Measurements from ENCODE around the gene NBAS.

The NBAS gene

DNA sequence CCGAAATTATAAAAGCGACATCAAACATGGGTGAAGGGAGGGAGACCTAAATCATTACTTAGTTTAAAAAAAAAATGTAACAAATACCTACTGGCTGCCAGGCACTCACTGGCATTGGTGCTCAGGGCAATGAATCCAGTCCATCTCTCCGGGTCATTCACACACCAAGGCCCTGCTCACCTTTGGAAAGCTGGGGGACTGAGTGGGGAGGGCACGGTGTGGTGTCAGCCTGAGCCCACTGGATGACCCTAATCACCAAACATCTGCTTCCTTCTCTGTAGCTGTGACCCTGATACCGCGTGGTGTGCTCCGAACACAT, 30.2 kb upstream of the NBAS start:
- DNase-seq (ENCODE audit: low read depth), result no peak

DNA sequence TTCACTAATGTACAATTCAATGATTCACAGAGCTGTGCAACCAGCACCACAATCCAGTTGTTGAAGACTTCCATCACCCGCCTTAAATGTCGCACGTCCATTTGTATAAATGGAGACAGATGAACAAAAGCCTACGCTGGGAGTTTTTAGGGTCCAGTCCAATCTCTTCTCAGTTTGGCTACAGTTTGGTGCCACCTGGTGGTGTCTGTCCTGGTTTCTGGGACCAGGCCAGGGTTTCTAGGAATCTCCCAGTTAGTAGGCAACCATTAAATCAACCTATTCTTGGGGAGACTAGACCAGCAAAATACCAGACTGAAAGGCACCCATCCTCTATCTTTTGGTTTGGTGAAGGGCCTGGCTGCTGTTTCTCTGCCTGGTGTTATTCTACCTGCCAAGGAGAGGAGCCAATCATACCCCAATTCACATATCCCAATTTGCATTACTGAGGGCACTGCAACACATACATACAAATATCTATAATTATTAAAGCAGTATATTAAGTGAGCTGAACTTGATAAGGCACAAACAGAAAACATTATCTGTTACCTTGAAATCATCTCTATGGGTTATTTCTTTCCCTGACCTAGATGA, 27.3 kb upstream of the NBAS start:
- peak; percentile 30 for DNase-seq (ENCODE audit: low read depth)

DNA sequence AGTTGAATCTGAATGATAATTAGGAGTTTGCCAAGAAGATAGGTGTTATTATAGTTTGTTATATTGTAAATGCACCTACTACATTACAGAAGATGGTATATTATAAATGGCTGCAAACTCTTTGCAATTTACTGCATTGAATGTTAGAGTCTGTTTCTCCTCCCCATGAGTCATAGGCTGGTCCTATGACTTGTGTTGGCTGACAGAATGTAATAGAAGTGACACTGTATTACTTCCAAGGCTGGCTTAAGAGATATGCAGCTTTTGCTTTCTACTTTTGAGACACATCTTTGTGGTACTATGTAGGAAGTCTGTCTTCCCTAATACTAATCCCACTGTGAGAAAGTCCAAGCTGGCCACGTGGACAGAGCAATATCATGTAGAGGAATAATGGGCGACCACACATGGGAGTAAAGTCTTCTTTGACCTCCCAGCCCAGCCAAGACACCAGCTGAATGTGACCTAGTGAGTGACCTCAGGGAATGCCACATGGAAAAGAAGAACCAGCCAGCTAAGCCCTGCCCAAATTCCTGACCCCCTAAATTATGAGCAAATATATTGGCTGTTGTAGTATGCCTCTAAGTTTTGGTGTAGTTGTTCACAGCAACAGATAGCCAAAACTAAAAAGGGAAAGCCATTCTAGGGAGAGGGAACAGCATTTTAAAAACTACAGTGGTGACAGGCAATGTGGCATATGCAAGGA, 23.8 kb upstream of the NBAS start:
- no peak for DNase-seq (ENCODE audit: low read depth)

DNA sequence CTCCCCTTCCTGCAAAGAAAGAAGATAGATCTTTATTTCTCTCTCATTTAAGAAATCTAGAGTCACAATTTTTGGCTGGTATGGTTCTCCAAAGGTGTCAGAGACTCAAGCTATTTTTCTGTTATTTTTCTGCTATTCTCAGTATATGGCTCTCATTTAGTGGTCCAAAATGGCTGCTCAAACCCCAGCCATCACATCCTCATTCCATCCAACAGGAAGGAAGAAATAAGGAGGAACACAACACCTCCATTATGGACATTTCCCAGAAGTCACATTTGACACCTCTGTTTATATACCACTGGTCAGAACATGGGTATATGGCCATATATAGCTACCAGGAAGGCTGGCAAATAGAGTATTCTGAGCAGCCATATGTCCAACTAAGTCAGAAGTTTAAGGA, 23.2 kb upstream of the NBAS start:
- no peak for DNase-seq (ENCODE audit: low read depth)

DNA sequence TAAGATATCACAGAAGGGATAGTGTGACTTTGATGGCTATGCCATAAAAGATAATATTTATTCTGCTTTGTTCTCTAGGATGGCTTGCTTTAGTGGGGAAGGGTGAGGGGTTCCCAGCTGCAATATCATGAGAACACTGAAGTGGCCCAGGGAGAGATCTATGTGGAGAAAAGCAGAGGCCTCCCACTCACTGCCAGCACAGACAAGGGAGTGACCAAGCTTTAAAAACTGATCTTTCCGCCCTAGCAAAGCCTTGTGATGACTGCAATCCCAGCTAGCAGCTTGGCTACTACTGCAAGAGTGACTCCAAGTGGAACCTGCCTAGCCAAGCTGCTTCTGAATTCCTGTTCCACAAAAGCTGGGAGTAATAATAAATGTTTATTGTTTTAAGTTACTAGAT, 22.7 kb upstream of the NBAS start:
- DNase-seq (ENCODE audit: low read depth), result no peak

DNA sequence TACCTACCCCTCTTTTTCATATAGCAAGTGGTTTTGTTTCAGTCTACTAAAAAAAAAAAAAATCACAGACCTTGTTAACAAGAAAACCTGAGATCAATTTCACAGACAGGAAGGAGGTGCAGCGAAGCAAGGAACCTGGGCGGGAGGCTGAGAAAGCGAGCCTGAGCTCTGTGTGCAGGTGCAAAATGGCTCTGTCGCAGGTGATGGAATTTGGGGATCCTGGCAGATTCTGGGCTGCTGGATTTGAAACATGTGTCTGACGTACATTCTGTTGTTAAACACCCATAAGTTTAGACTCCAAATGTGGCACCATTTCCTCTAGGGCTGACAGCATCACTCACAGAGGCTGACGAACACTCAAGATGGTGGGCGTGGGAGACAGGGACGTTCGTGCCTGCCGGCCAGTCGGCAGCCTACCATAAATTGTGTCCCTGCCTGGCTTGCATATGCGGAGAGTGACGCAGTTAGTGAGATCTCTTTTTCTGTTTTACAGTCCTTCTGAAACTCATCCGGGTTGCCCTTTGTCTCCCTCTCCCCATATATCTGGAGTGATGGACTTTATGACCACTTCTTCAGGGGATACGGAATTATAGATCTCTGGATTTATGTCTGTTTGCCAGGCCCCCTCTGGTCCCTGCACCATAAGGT, 21.7 kb upstream of the NBAS start:
- no peak for DNase-seq (ENCODE audit: low read depth)

DNA sequence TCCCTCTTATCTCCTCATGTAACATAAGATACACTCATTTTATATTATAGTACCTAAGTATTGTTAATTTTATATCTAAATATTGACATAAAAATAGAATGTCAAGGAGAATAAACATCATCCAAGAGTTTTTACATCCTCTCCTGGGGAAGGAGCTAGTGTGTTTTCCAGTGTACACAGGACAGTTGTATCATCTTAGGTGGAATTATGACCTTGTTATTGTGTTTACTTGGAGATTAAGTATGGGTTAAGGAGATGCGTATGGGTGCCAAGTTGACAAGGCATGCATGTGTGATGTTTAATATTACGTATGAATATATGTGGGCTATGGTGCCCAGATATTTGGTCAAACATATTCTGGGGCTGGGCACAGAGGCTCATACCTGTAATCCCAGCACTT, 19.3 kb upstream of the NBAS start:
- no peak for DNase-seq (ENCODE audit: low read depth)

DNA sequence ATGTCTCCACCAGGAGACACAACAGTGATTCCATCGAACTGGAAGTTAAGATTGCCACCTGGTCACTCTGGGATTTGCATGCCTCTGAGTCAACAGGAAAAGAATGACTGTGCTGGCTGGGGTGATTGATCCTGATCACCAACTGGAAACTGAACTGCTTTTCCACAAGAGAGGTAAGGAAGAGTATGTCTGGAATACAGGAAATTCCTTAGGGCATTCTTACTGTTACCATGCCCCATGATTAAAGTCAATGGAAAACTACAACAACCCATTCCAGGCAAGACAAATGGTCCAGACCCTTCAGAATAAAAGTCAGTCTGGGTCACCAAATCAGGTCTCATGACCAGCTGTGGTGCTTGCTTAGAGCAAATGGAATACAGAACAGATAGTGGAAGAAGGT, 18.5 kb upstream of the NBAS start:
- no peak for DNase-seq (ENCODE audit: low read depth)

DNA sequence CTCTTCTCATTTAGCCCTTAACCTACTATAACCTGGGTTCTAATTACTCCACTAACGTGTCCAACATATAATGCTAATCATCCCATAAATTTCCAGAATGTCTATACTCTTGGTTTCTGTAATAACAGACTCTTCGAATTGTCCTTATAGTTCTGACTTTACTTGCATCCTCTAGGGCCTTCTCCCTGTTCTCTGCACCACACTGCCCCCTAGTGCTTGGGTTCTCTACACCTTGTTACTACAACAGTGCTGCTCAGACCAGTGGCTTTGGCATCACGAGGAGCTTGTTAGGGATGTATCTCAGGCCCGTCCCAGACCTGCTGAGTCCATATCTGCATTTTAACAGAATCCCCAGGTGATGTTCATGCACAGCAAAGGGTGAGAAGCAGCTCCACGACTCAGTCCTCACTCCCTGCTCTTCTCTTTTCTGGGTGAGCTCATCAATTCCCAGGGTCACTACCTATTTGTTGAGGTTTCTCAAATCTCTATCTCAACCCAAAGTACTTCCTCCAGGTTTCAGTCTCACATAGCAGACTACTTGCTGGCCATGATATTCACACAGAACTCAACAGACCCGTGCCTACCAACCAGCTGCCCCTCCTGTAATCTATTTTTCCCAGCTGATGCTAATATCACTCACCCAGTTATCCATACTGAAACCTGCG, 16.1 kb upstream of the NBAS start:
- peak; percentile 72 for DNase-seq (ENCODE audit: low read depth)

DNA sequence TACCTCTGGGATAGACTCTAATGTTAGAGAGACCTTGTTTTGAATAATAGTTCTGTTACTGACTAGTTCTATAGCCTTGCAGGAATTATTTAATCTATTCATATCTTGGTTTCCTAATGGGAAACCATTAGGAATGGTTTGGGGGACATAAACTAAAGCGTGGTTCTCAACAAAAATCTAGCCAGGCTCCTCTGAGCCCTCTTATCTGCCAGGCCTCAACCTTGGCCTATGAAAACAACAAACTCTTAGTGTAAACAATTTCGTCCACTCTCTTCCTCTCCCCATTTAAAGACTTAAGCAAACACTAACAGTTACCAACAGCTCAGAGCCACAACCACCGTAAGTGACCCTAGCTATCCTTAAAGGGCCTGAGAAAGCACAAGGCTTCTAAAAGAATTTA, 10.6 kb upstream of the NBAS start:
- DNase-seq (ENCODE audit: low read depth), result no peak

DNA sequence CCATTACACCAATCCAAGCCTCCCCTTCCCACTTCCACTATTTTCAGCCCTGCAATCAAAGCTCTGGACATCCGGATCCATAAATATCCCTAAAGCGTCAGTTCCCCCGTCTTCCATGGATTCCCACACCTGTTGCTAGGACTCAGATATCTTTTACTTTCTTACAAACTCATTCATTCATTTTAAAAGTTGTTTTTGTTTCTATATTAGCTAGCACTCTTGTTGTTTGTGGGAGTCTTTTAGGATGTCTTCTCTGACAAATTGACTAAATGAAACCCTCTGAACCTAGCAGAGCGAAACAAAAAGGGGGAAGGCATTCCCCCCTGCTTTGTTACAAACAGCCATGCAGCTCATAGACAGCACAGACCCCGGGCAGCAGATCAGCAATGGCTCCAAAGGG, 9.0 kb upstream of the NBAS start:
- no peak for DNase-seq (ENCODE audit: low read depth)

DNA sequence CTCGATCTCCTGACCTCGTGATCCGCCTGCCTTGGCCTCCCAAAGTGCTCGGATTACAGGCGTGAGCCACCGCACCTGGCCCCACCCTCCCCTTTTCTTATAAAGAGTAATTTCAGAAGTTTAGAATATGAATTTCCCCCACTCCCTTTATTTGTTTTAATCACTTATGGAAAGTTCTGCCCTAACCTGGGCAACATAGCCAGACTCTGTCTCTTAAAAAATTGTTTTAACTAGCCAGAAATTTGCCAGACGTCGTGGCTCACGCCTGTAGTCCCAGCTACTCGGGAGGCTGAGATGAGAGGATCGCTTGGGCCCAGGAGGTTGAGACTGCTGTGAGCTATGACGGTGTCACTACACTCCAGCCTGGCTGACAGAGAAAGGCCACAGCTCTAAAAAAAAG, 7.7 kb upstream of the NBAS start:
- no peak for DNase-seq (ENCODE audit: low read depth)

DNA sequence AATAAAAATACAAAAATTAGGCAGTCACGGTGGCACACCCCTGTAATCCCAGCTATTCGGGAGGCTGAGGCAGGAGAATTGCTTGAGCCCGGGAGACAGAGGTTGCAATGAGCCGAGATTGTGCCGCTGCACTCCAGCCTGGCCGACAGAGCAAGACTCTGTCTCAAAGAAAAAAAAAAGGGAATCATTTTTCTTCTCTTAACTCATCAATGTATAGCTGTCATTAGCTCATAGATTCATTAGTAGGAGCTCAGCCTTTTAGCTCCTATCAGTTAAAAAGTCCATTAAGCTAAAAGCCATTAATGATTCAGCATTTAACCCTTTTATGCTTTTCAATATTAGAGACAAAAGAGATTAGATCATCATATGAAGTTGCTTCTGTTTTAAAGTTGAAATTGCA, 5.8 kb upstream of the NBAS start:
- no peak for DNase-seq (ENCODE audit: low read depth)

DNA sequence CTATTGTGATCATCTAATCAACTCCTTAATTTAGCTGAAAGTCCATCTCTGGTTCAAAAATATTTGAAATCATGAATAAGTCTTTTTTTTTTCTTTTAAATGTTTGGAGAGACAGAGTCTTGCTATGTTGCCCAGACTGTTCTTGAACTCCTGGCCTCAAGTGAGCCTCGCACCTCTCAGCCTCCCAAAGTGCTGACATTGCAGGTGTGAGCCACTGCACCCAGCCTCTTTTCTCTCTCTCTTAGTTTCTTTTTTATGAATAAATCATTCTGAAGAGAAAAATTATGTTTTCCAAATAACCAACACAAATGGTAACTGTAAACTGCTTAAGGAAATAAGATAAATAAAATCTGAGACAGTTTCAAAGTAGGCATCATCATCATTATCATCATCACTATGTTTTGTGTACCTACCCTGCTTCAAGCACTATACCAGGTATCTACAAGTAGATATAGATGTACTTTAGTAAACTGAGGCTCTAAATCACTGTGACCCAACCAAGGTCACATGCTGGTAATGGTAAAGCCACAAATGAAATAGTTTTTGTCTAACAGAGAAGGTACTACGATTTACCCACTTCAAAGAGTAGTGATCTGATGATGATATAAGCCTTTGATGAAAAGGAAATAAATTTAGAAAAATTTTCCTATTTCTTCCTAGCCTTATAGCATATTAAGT, 5.0 kb upstream of the NBAS start:
- no peak for DNase-seq (ENCODE audit: low read depth)

DNA sequence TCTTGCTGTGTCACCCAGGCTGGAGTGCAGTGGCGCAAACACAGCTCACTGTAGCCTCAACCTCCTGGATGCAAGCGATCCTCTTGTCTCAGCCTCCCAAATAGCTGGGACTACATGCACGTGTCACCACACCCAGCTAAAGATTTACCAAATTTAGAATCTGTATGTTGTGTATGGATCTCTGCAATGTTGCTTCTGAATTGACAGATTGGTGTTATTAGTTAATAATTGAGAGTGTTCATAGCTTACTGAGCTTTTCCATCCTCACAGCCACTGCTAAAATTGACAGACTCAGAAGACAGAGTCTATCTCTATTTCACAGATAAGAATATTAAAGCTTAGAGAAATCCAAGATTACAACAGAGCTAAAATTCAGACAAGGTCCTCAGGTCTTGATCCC, 4.3 kb upstream of the NBAS start:
- no peak for DNase-seq (ENCODE audit: low read depth)

DNA sequence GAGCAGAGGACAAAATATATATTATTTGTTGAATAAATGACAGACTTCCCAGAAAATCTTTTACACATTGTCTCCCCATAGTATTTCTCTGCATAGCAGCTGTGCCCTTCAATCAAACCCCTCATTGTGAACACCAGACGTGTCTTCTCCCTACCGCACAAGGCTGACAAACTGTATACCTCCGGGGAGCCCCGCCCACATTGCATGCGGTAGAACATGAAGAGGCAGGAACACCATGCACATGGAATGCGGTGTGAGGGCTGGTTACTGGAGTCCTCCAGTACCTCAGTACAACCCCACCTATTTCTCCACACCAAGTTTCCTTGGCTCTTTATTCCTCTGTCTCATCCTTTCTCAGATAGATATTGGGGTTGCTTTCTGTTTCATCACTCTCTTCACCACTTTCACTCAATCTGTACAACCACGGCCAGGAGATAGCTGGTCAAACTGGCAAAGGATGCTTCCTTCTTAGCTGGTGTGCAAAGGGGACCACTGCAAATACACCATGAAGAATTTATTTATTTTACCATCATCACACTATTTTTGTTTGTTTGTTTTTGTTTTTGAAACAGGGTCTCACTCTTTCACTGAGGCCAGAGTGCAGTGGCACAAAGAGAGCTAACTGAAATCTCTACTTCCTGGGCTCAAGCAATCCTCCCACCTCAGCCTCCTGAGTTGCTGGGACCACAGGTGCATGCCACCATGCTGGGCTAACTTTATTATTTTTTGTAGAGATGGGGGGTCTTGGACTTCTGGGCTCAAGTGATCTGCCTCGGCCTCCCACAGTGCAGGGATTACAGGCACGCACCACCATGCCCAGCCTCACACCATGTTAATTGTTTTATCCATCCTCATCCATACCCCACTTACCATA, 2.3 kb upstream of the NBAS start:
- DNase-seq (ENCODE audit: low read depth), result no peak

DNA sequence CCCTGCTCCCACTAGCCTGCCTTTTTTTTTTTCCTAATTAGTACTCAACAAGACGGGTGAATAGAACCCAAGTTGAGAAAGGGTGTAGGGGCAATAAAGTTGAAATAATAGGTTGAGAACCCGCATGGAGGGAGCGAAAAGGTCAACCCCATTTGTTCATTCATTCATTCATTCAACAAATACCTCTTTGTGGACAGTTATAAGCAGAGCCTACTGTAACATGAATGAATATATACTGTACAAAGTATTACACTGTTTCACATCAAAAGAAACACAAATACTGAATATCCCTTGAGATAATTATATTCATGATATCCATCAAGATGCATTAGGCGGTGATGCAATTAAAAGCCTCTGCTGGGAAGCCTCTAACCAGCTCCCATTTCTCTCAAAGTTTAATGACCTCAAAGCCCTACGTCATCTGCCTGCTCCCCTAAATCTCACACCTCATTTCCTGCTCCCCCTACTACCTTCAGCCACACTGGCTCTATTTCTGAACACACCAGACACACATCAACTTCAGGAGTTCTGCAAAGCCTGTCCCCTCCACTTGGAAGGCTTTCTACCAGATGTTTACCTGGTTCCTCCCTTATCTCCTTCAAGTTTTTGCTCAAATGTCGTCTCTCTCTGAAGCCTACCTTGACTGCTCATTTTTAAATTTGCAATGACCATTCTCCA, 1.4 kb upstream of the NBAS start:
- DNase-seq (ENCODE audit: low read depth), result no peak

DNA sequence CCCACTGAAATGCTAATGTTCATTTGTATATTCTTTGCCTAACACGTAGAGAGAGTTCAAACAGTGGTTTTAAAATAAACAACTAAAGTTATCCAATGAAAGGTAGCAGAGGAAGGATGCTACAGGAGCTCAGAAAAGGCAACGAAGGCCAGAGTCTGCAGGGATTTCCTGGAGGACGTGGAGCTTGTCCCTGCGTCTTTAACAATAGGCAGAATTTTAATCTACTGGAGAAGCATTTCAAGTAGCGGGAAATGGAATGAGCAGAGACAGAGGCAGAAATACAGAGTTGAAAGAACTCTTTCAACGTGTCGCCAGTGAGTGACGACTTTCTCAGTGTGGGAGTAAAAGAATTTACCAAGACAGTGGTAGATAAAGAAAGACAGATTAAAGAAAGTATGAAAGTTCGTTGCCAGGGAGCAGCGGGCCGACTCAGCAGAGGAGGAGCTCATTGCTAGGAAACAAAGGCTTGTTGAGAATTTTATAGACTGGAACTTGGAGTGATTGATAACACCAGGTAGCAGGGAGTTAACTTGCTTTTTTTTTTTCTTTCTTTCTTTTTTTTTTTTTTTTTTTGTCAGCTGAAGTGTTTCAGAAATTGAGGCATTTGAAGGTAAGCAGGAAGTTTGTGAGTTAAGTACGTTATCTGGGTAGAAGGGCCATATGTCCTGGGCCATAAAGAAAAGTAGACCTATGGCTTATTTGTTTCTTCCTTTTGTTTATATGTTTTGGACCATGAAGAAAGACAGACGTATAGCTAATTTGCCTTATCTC, 625 bp upstream of the NBAS start:
- DNase-seq (ENCODE audit: low read depth), result no peak

DNA sequence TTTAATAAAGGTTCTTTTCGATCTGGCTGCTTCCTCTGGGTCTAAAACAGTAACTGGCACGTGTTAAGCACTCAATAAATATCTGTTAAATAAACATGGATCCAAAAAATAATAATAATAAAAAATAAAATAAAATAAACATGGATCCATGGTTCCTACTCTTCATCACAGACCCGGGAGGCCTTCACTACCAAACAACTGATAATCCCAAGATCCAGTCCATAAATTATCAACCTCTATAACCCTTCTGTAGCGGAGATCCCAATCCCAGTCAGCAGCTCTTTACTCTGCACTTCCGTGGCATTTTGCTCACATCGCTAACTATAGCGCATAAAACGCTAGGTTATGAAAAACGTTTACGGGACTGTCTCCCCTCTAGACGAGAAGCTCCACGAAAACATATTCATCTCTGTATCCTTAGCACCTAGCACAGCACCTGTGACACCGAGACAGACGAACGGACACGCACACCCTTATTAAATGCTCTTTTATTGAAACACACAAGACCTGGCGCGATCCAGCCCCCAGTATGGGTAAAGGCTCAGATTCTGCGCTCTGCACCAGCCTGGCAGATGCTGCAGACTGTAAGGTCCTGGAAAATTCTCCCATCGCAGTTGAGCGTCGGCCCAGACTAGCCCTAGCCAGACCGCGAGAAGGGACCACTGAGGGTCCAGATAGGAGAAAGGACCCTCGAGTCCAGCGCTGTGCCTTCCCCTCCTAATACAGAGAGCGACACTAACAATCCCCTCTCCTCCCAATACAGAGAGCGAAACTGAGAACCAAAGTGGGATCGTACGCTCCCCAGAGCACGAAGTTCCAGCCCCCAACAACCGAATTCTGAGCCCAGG, 770 bp downstream of the NBAS start:
- DNase-seq (ENCODE audit: low read depth), result no peak
